Body of pancreas (tissue), 4 donors: Measurements from ENCODE around the gene TSPOAP1. TPM values are rescaled to one million over a fixed set of nuclear protein-coding genes. Genes with fewer than 3 reads are reported as not detected.

Source experiments
- ATAC-seq: fragments of 150-250 bp; one replicate; pipeline ENCODE4 v1.9.1; 2016
- DNase-seq, 4 donors: peaks; one replicate each; pipeline ENCODE4 v3.0.0-alpha.2; 2019
- H3K27ac ChIP-seq, 4 donors: fragments of 200-600 bp; sonication (generic); 1 replicate in 3 of 4; 2 replicates in 1 of 4; pipeline versions ENCODE4 v1.5.1 to v1.6.1; 2016 to 2019; ENCODE audit warnings: mild to moderate bottlenecking in 1 of 4, mixed read lengths in 1 of 4, moderate library complexity in 1 of 4
- H3K27me3 ChIP-seq, 2 donors: fragments of 200-600 bp; sonication (generic); one replicate each; pipeline ENCODE4 v1.6.0; 2016; ENCODE audit warnings: mild to moderate bottlenecking in 1 of 2
- H3K36me3 ChIP-seq, 2 donors: fragments of 200-600 bp; sonication (generic); replicated peaks in 1 of 2; 2 replicates each; pipeline ENCODE4 v1.5.1; 2016; ENCODE audit warnings: low read depth in 2 of 2; ENCODE audit not compliant: insufficient read depth in 1 of 2
- H3K4me1 ChIP-seq: fragments of 200-600 bp; sonication (generic); one replicate; pipeline ENCODE4 v1.6.0; 2016
- H3K4me3 ChIP-seq, 2 donors: fragments of 200-600 bp; sonication (generic); 1 replicate in 1 of 2; 2 replicates in 1 of 2; pipeline ENCODE4 v1.5.1; 2016 to 2019
- H3K9me3 ChIP-seq, 3 donors: fragments of 200-600 bp; sonication (generic); 1 replicate in 2 of 3; 2 replicates in 1 of 3; pipeline ENCODE4 v1.5.1; 2016
- CTCF ChIP-seq, 7 experiments: fragments of 450-650 bp in 4 of 7; fragments of 200-600 bp in 3 of 7; sonication (generic) in 3 of 7; IDR thresholded peaks; one replicate each; pipeline ENCODE4 v1.5.1; 2016 to 2019; ENCODE audit warnings: antibody characterized with exemption in 7 of 7
- POLR2A ChIP-seq, 3 donors: fragments of 450-650 bp; IDR thresholded peaks; one replicate each; pipeline ENCODE4 v1.6.1; 2016; ENCODE audit warnings: antibody characterized with exemption in 3 of 3, mild to moderate bottlenecking in 2 of 3
- WGBS, 2 donors: methylation state at CpG; one replicate each; pipeline ENCODE4 v1.1.5; 2017; 5-methylcytosine and 5-hydroxymethylcytosine counted together
- intact Hi-C: fragments of 100-400 bp; cut with DNase I; formaldehyde crosslinking; loops from one replicate; pipeline ENCODE4 v1.15.1; 2023
- total RNA-seq, 2 donors: library from RNA; depleted of rRNA; stranded (reverse); fragments of >200 nt; gene quantifications; one replicate each; pipeline ENCODE4 v1.1.0, GENCODE V29; 2016

Gene TSPOAP1
- total RNA-seq, 2 donors from 2014 or later = 21.0 to 22.7 TPM

- Histone ChIP-seq H3K4me1 (no peaks in the 10 kb centered on the region), H3K4me3 (no peak overlapping the region), H3K27me3 (no peaks in the 10 kb centered on the region), H3K27ac (no peak overlapping the region), H3K36me3 (peaks cover 8 to 10% of the 10 kb centered on the region in 2 donors), H3K9me3 (no peaks in the 10 kb centered on the region)
- TF ChIP-seq POLR2A (IDR thresholded peaks at IDR 0.05) = no peak
- no peak for TF ChIP-seq CTCF (IDR thresholded peaks at IDR 0.05)
- intact Hi-C loops = loop anchor here (5.0 kb wide), 1 partner anchor 60 kb away; no protein-coding TSS in a partner anchor
- ATAC-seq = no peak
- 91 to 93% methylated on average over 16 of the region's 16 CpGs for WGBS, 2 donors
- no peak for DNase-seq
Observed at GRCh38 chr17:58362368-58363014, 33.9 kb upstream of the TSPOAP1 start.

DNA sequence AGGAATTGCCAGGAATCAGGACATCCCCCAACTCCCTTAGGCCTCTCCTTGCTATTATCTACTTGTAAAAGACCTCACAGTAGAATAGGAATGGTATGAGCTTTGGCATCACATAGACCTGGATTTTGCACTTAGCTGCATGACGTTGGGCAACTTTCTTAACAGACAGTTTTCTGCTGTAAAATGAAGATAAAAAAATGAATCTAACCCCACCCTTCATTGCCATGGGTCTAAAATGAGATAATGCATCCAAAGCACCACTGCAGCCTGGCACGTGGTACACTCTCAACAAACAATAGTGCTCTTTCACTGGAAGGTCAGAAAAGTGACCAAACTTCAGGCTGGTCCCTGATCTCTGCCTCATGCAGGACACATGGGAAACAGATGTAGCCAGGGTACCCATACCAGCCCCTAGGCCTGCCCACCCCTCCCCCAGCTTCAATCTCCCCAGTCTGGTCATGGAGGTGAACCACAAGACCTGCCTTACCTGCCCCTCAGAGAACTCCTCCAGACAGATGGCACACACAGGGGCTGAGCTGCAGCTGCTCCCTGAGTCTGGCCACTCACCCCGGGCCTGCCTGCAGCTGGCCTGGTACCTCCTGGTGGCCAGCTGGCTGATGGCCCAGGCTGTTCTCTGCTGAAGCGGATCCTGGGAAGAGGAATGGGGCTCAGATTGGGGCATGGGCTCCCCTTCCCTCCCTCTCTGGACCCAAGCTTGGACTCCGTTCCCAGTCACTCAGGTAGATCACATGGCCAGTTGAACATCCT is 31.9 kb upstream of the TSPOAP1 start:
- ATAC-seq = no peak
- WGBS, 2 donors = 63 to 79% methylated on average over 5 of the region's 5 CpGs
- intact Hi-C loops = loop anchor here (5.0 kb wide), 1 partner anchor 62 kb away; no protein-coding TSS in a partner anchor

GRCh38 chr17:58358408-58359172 is 30.0 kb upstream of the TSPOAP1 start:
- H3K9me3 ChIP-seq = no peaks in the 10 kb centered on the region
- no peaks in the 10 kb centered on the region for H3K27me3 ChIP-seq
- TF ChIP-seq CTCF (IDR thresholded peaks at IDR 0.05) = no peak
- no peaks in the 10 kb centered on the region for H3K4me1 ChIP-seq
- ATAC-seq = no peak
- H3K4me3 ChIP-seq = no peak overlapping the region
- intact Hi-C loops = no loop called here
- no peak overlapping the region for H3K27ac ChIP-seq
- H3K36me3 ChIP-seq = peaks cover 8 to 12% of the 10 kb centered on the region in 2 donors
- DNase-seq = no peak
- 89 to 91% methylated on average over 11 to 16 of the region's 16 CpGs for WGBS, 2 donors

More for the DNA sequence above, 31.9 kb upstream of the TSPOAP1 start:
- TF ChIP-seq CTCF (IDR thresholded peaks at IDR 0.05) (no peak), POLR2A (IDR thresholded peaks at IDR 0.05) (no peak)
- peaks cover 8 to 14% of the 10 kb centered on the region in 2 donors for H3K36me3 ChIP-seq
- DNase-seq = no peak
- H3K4me3 ChIP-seq = no peak overlapping the region
- no peaks in the 10 kb centered on the region for H3K9me3 ChIP-seq
- no peaks in the 10 kb centered on the region for H3K27me3 ChIP-seq
- no peak overlapping the region for H3K27ac ChIP-seq
- no peaks in the 10 kb centered on the region for H3K4me1 ChIP-seq

DNA sequence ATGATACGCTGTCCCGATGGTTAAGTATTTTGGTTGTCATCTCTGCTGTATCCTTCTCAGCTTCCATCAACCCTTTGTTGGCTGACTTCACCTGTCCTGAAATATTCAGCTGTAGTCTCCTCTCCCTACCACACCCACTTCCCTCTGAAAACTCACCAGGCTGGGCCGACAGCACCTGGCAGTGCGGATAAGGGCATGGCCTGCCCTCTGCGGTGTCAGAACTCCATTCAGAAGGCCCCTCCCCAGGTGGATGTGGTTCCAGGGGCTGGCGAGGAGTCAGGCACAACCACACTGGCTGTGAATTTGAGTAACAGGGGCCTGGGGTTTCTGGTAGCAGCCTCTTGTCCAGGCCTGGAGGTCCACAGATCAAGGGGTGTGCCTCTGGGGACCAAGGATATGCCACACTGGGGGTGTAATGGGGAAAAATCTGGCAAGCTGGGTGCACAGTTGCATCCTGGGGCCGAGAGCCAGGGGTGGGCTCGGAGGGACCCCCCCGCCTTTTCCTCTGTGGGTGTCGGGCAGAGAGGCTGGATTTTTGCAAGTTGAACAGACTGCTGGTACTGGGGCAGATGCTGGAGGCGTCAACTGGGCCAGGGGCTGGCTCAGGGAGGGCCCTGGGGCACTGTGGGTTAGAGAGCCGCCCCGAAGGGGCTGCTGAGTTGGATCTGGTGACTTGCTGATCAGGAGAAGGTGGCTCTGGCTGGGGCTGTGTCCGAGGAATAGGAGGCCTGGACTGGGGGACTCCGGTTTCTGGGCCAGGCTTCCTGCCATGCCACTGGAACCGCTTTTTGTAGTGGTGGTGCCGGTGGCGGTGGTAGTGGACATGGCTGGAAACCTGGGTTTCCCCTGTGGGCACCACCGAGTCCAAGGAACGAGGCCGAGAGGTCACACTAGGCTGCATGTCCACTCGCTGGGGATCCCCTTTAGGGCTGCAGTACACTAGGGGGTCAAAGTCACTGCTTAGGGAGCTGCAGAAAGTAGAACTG is 29.0 kb upstream of the TSPOAP1 start:
- Histone ChIP-seq H3K27ac (no peak overlapping the region), H3K36me3 (peaks cover 8 to 10% of the 10 kb centered on the region in 2 donors), H3K4me3 (no peak overlapping the region), H3K4me1 (peaks cover 8% of the 10 kb centered on the region), H3K27me3 (no peaks in the 10 kb centered on the region), H3K9me3 (no peaks in the 10 kb centered on the region)
- 91 to 97% methylated on average over 10 to 22 of the region's 22 CpGs for WGBS, 2 donors
- DNase-seq = no peak
- TF ChIP-seq POLR2A (IDR thresholded peaks at IDR 0.05) (no peak), CTCF (IDR thresholded peaks at IDR 0.05) (no peak)
- intact Hi-C loops = no loop called here
- no peak for ATAC-seq
